ENCODE measurements around the gene CBLL1. TPM values are rescaled to one million over a fixed set of nuclear protein-coding genes. Genes with fewer than 3 reads are reported as not detected.
A peak's percentile ranks its signal among the peaks of the same experiment; 100 is the strongest.

The CBLL1 gene
- total and polyA plus RNA-seq, 2 of the 13 experiments (the other 11 are each of a cell fraction or from before 2014, with no cell fraction given), result 8.8 to 10.5 TPM

DNA sequence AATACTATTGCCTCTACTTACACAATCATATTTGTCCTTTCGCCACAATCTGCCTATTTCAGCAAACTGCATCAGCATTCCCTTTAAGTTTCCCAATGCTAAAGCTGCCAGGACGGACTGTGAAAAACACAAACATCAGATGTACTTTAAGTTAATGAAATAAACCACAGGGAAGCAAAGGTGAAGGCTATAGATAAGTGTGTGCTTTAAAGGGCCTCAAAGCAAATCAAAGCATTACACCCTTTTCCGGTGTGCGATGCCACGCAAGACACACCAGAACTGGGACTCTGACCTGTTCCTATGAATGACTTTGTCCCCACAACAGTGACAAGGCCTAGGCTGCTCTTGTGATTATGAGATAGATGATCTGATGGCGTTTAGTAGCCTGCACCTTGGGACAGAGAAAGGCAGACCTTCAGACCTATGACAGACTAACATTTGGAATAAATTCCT lies 35.7 kb downstream of the CBLL1 start (continued):
- TF ChIP-seq KAT2B (IDR thresholded peaks at IDR 0.05; ENCODE audit: borderline replicate concordance, low read depth, low read length) (no peak), SRSF4 (IDR thresholded peaks at IDR 0.05; ENCODE audit: low read depth, low read length, poor library complexity, severe bottlenecking) (no peak), RFX1 (IDR thresholded peaks at IDR 0.05) (no peak), HMG20A (CRISPR knock-in tag; IDR thresholded peaks at IDR 0.05; ENCODE audit: borderline replicate concordance) (peak; percentile 99), HOXA9 (CRISPR knock-in tag; IDR thresholded peaks at IDR 0.05; ENCODE audit: borderline replicate concordance) (no peak), ZNF883 (CRISPR knock-in tag; IDR thresholded peaks at IDR 0.05; ENCODE audit: not compliant biosample characterization) (no peak), ZNF136 (CRISPR knock-in tag; IDR thresholded peaks at IDR 0.05; ENCODE audit: low read depth) (no peak), ZBTB1 (CRISPR knock-in tag; IDR thresholded peaks at IDR 0.05; ENCODE audit: borderline replicate concordance) (no peak), LCORL (IDR thresholded peaks at IDR 0.05) (no peak), LCORL (CRISPR knock-in tag; IDR thresholded peaks at IDR 0.05) (peak; percentile 84), ZNF17 (CRISPR knock-in tag; IDR thresholded peaks at IDR 0.05) (no peak), ZNF570 (CRISPR knock-in tag; IDR thresholded peaks at IDR 0.05; ENCODE audit: borderline replicate concordance) (no peak), FOXJ3 (CRISPR knock-in tag; IDR thresholded peaks at IDR 0.05; ENCODE audit: borderline replicate concordance) (peak; percentile 95), SYNCRIP (IDR thresholded peaks at IDR 0.05; ENCODE audit: insufficient read depth, low read depth, low read length) (no peak)
- TF ChIP-seq, protein P1, sequence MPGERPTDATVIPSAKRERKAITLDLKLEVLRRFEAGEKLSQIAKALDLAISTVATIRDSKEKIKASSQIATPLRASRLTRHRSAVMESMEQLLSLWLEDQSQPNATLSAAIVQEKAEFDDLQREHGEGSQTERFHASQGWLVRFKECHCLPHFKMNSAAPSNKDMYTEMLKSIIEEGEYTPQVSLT (CRISPR knock-in tag; IDR thresholded peaks at IDR 0.05; ENCODE audit: borderline replicate concordance, low read depth), result no peak
- TF ChIP-seq, protein P2, sequence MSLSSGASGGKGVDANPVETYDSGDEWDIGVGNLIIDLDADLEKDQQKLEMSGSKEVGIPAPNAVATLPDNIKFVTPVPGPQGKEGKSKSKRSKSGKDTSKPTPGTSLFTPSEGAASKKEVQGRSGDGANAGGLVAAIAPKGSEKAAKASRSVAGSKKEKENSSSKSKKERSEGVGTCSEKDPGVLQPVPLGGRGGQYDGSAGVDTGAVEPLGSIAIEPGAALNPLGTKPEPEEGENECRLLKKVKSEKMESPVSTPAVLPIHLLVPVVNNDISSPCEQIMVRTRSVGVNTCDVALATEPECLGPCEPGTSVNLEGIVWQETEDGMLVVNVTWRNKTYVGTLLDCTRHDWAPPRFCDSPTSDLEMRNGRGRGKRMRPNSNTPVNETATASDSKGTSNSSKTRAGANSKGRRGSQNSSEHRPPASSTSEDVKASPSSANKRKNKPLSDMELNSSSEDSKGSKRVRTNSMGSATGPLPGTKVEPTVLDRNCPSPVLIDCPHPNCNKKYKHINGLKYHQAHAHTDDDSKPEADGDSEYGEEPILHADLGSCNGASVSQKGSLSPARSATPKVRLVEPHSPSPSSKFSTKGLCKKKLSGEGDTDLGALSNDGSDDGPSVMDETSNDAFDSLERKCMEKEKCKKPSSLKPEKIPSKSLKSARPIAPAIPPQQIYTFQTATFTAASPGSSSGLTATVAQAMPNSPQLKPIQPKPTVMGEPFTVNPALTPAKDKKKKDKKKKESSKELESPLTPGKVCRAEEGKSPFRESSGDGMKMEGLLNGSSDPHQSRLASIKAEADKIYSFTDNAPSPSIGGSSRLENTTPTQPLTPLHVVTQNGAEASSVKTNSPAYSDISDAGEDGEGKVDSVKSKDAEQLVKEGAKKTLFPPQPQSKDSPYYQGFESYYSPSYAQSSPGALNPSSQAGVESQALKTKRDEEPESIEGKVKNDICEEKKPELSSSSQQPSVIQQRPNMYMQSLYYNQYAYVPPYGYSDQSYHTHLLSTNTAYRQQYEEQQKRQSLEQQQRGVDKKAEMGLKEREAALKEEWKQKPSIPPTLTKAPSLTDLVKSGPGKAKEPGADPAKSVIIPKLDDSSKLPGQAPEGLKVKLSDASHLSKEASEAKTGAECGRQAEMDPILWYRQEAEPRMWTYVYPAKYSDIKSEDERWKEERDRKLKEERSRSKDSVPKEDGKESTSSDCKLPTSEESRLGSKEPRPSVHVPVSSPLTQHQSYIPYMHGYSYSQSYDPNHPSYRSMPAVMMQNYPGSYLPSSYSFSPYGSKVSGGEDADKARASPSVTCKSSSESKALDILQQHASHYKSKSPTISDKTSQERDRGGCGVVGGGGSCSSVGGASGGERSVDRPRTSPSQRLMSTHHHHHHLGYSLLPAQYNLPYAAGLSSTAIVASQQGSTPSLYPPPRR (CRISPR knock-in tag; IDR thresholded peaks at IDR 0.05; ENCODE audit: borderline replicate concordance), result peak; percentile 98
- TF ChIP-seq, protein P3, sequence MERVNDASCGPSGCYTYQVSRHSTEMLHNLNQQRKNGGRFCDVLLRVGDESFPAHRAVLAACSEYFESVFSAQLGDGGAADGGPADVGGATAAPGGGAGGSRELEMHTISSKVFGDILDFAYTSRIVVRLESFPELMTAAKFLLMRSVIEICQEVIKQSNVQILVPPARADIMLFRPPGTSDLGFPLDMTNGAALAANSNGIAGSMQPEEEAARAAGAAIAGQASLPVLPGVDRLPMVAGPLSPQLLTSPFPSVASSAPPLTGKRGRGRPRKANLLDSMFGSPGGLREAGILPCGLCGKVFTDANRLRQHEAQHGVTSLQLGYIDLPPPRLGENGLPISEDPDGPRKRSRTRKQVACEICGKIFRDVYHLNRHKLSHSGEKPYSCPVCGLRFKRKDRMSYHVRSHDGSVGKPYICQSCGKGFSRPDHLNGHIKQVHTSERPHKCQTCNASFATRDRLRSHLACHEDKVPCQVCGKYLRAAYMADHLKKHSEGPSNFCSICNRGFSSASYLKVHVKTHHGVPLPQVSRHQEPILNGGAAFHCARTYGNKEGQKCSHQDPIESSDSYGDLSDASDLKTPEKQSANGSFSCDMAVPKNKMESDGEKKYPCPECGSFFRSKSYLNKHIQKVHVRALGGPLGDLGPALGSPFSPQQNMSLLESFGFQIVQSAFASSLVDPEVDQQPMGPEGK (CRISPR knock-in tag; IDR thresholded peaks at IDR 0.05), result peak; percentile 64
- TF ChIP-seq, protein P4, sequence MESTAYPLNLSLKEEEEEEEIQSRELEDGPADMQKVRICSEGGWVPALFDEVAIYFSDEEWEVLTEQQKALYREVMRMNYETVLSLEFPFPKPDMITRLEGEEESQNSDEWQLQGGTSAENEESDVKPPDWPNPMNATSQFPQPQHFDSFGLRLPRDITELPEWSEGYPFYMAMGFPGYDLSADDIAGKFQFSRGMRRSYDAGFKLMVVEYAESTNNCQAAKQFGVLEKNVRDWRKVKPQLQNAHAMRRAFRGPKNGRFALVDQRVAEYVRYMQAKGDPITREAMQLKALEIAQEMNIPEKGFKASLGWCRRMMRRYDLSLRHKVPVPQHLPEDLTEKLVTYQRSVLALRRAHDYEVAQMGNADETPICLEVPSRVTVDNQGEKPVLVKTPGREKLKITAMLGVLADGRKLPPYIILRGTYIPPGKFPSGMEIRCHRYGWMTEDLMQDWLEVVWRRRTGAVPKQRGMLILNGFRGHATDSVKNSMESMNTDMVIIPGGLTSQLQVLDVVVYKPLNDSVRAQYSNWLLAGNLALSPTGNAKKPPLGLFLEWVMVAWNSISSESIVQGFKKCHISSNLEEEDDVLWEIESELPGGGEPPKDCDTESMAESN (CRISPR knock-in tag; conservative IDR thresholded peaks at IDR 0.05), result peak; percentile 65
- TF ChIP-seq, protein P5, sequence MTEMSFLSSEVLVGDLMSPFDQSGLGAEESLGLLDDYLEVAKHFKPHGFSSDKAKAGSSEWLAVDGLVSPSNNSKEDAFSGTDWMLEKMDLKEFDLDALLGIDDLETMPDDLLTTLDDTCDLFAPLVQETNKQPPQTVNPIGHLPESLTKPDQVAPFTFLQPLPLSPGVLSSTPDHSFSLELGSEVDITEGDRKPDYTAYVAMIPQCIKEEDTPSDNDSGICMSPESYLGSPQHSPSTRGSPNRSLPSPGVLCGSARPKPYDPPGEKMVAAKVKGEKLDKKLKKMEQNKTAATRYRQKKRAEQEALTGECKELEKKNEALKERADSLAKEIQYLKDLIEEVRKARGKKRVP (CRISPR knock-in tag; IDR thresholded peaks at IDR 0.05), result peak in 1 of 2 experiments; percentile 98; a peak in 2 of 4 replicates

Data from HepG2 (cell line).